COLO668 (cell line): ENCODE data around the gene PNLIPRP2.

Experiments used
- DNase-seq: peaks from one replicate; lab custom pipeline; 2025; ENCODE audit not compliant: unreplicated experiment; lab: John Stamatoyannopoulos, UW

PNLIPRP2 gene

GRCh38 chr10:116679351-116679750, 58.6 kb downstream of the PNLIPRP2 start:
- no peak for DNase-seq

GRCh38 chr10:116683166-116683565, 62.4 kb downstream of the PNLIPRP2 start:
- DNase-seq, result no peak

- DNase-seq, result no peak
Observed at GRCh38 chr10:116683821-116684220, 63.1 kb downstream of the PNLIPRP2 start.

GRCh38 chr10:116684781-116685180, 64.0 kb downstream of the PNLIPRP2 start:
- no peak for DNase-seq

GRCh38 chr10:116685807-116686206, 65.1 kb downstream of the PNLIPRP2 start:
- no peak for DNase-seq

GRCh38 chr10:116686632-116687031, 65.9 kb downstream of the PNLIPRP2 start:
- no peak for DNase-seq

GRCh38 chr10:116687633-116688032, 66.9 kb downstream of the PNLIPRP2 start:
- DNase-seq, result no peak

- no peak for DNase-seq
Observed at GRCh38 chr10:116688241-116688711, 67.5 kb downstream of the PNLIPRP2 start.

- DNase-seq, result no peak
Observed at GRCh38 chr10:116688741-116689495, 68.2 kb downstream of the PNLIPRP2 start.

- no peak for DNase-seq
Observed at GRCh38 chr10:116689744-116690143, 69.0 kb downstream of the PNLIPRP2 start.

- DNase-seq, result no peak
Observed at GRCh38 chr10:116690356-116691322, 69.9 kb downstream of the PNLIPRP2 start.

GRCh38 chr10:116691635-116692034, 70.9 kb downstream of the PNLIPRP2 start:
- no peak for DNase-seq

- DNase-seq, result no peak
Observed at GRCh38 chr10:116692225-116692624, 71.5 kb downstream of the PNLIPRP2 start.

GRCh38 chr10:116694243-116694926, 73.6 kb downstream of the PNLIPRP2 start:
- DNase-seq, result no peak
